Measurements from ENCODE around the gene OST4.

The OST4 gene

GRCh38 chr2:27032495-27033252, 38.8 kb downstream of the OST4 start, which contains the start of gene TMEM214:
Gene TMEM214 (plus strand): TSS chr2:27032965. CDS start chr2:27033016, 51 bp downstream.
- Histone ChIP-seq H3F3A (ENCODE audit: control insufficient read depth, insufficient read depth) (no peaks in the 10 kb centered on the region), H3K4me1 (ENCODE audit: control insufficient read depth, low read length) (peaks cover 17% of the 10 kb centered on the region), H3K27me3 (ENCODE audit: control insufficient read depth, low read length) (no peaks in the 10 kb centered on the region), H3K79me2 (ENCODE audit: control insufficient read depth, low read length) (peaks cover 37% of the 10 kb centered on the region), H3K9me3 (ENCODE audit: control insufficient read depth, insufficient read depth, low read length) (no peaks in the 10 kb centered on the region), H3K36me3 (ENCODE audit: control insufficient read depth, low read length) (peaks cover 35% of the 10 kb centered on the region), H3K4me2 (ENCODE audit: low read length) (peak within 1 kb of the TSS; percentile 89), H3K9me2 (replicated peaks; ENCODE audit: control insufficient read depth, low read length) (no peaks in the 10 kb centered on the region), H3K27ac (ENCODE audit: low read depth, low read length) (no peak within 1 kb of the TSS), H3K4me3 (ENCODE audit: low read length) (peak within 1 kb of the TSS; percentile 84), H4K20me1 (ENCODE audit: control insufficient read depth, insufficient read depth, low read depth, low read length) (0 out of 2 replicates have a peak, but pooled peaks cover 5% of the 10 kb centered on the region)
- no peak for TF ChIP-seq CTCF (IDR thresholded peaks at IDR 0.05; ENCODE audit: low read depth, low read length, poor library complexity, severe bottlenecking)
- no peak for TF ChIP-seq EZH2phosphoT487 (IDR thresholded peaks at IDR 0.05; ENCODE audit: borderline replicate concordance, low read length)

GRCh38 chr2:27029051-27029450, 42.4 kb downstream of the OST4 start:
- Histone ChIP-seq H3K4me3 (ENCODE audit: low read length) (no peak overlapping the region), H3K9me2 (replicated peaks; ENCODE audit: control insufficient read depth, low read length) (no peaks in the 10 kb centered on the region), H3K27me3 (ENCODE audit: control insufficient read depth, low read length) (no peaks in the 10 kb centered on the region), H3K36me3 (ENCODE audit: control insufficient read depth, low read length) (peaks cover 2% of the 10 kb centered on the region; the same call in 1 of the 2 replicates), H3K4me2 (ENCODE audit: low read length) (no peak overlapping the region), H3K27ac (ENCODE audit: low read depth, low read length) (no peak overlapping the region), H3K9me3 (ENCODE audit: control insufficient read depth, insufficient read depth, low read length) (no peaks in the 10 kb centered on the region), H4K20me1 (ENCODE audit: control insufficient read depth, insufficient read depth, low read depth, low read length) (0 out of 2 replicates have a peak, but pooled peaks cover 5% of the 10 kb centered on the region), H3K4me1 (ENCODE audit: control insufficient read depth, low read length) (peaks cover 13% of the 10 kb centered on the region), H3F3A (ENCODE audit: control insufficient read depth, insufficient read depth) (no peaks in the 10 kb centered on the region), H3K79me2 (ENCODE audit: control insufficient read depth, low read length) (peaks cover 23% of the 10 kb centered on the region)
- no peak for TF ChIP-seq EZH2phosphoT487 (IDR thresholded peaks at IDR 0.05; ENCODE audit: borderline replicate concordance, low read length)
- no peak for TF ChIP-seq CTCF (IDR thresholded peaks at IDR 0.05; ENCODE audit: low read depth, low read length, poor library complexity, severe bottlenecking)

- TF ChIP-seq EZH2phosphoT487 (IDR thresholded peaks at IDR 0.05; ENCODE audit: borderline replicate concordance, low read length), result no peak
- no peak for TF ChIP-seq CTCF (IDR thresholded peaks at IDR 0.05; ENCODE audit: low read depth, low read length, poor library complexity, severe bottlenecking)
- no peaks in the 10 kb centered on the region for H3K36me3 ChIP-seq (ENCODE audit: control insufficient read depth, low read length)
Observed at GRCh38 chr2:27027211-27027651, 44.2 kb downstream of the OST4 start.

More at GRCh38 chr2:27027211-27027651, 44.2 kb downstream of the OST4 start:
- peaks cover 6% of the 10 kb centered on the region for H3K4me1 ChIP-seq (ENCODE audit: control insufficient read depth, low read length)
- no peak overlapping the region for H3K4me3 ChIP-seq (ENCODE audit: low read length)
- no peaks in the 10 kb centered on the region for H3K9me3 ChIP-seq (ENCODE audit: control insufficient read depth, insufficient read depth, low read length)
- H3F3A ChIP-seq (ENCODE audit: control insufficient read depth, insufficient read depth), result no peaks in the 10 kb centered on the region
- H3K27ac ChIP-seq (ENCODE audit: low read depth, low read length), result no peak overlapping the region
- H3K9me2 ChIP-seq (replicated peaks; ENCODE audit: control insufficient read depth, low read length), result no peaks in the 10 kb centered on the region
- H4K20me1 ChIP-seq (ENCODE audit: control insufficient read depth, insufficient read depth, low read depth, low read length), result no peaks in the 10 kb centered on the region
- H3K4me2 ChIP-seq (ENCODE audit: low read length), result no peak overlapping the region
- no peaks in the 10 kb centered on the region for H3K27me3 ChIP-seq (ENCODE audit: control insufficient read depth, low read length)
- H3K79me2 ChIP-seq (ENCODE audit: control insufficient read depth, low read length), result peaks cover 6% of the 10 kb centered on the region

All from DOHH2 (cell line).